Muscle of arm (tissue), 12 donors: ENCODE data around the gene PRKN. TPM values are rescaled to one million over a fixed set of nuclear protein-coding genes. Genes with fewer than 3 reads are reported as not detected.

Experiments
- DNase-seq: peaks from one replicate; pipeline ENCODE4 v3.0.0-alpha.2; 2013
- polyA plus RNA-seq, 12 donors: library from polyadenylated mRNA; unstranded; fragments of 120-200 nt; gene quantifications; one replicate each; pipeline ENCODE4 v1.2.1, GENCODE V29; 2013; ENCODE audit not compliant: insufficient read length in 12 of 12

PRKN gene
- polyA plus RNA-seq, 12 donors: 2.6 to 5.4 (median 3.9) TPM; not detected in 2

- DNase-seq: no peak
Measured at GRCh38 chr6:162244031-162244430, 483.5 kb downstream of the PRKN start.

- DNase-seq: no peak
Measured at GRCh38 chr6:162242915-162243314, 484.7 kb downstream of the PRKN start.

GRCh38 chr6:162239330-162239729, 488.2 kb downstream of the PRKN start:
- DNase-seq: no peak

GRCh38 chr6:162238675-162239074, 488.9 kb downstream of the PRKN start:
- no peak for DNase-seq

GRCh38 chr6:162237331-162237730, 490.2 kb downstream of the PRKN start:
- DNase-seq: no peak

GRCh38 chr6:162234631-162235030, 492.9 kb downstream of the PRKN start:
- no peak for DNase-seq

- DNase-seq: peak; percentile 1
Measured at GRCh38 chr6:162230147-162230752, 497.3 kb downstream of the PRKN start.

GRCh38 chr6:162229093-162229492, 498.5 kb downstream of the PRKN start:
- no peak for DNase-seq

- no peak for DNase-seq
Measured at GRCh38 chr6:162226803-162227202, 500.8 kb downstream of the PRKN start.

- no peak for DNase-seq
Measured at GRCh38 chr6:162222521-162222920, 505.0 kb downstream of the PRKN start.

- no peak for DNase-seq
Measured at GRCh38 chr6:162220876-162221275, 506.7 kb downstream of the PRKN start.

- peak; percentile 27 for DNase-seq
Measured at GRCh38 chr6:162219266-162219665, 508.3 kb downstream of the PRKN start.

- DNase-seq: no peak
Measured at GRCh38 chr6:162217811-162218493, 509.6 kb downstream of the PRKN start.

GRCh38 chr6:162217058-162217457, 510.5 kb downstream of the PRKN start:
- no peak for DNase-seq

- DNase-seq: no peak
Measured at GRCh38 chr6:162211777-162212176, 515.8 kb downstream of the PRKN start.

GRCh38 chr6:162211022-162211421, 516.5 kb downstream of the PRKN start:
- no peak for DNase-seq

- no peak for DNase-seq
Measured at GRCh38 chr6:162203287-162203686, 524.3 kb downstream of the PRKN start.

GRCh38 chr6:162200945-162201690, 526.4 kb downstream of the PRKN start:
- DNase-seq: peak; percentile 46

- DNase-seq: no peak
Measured at GRCh38 chr6:162200041-162200440, 527.5 kb downstream of the PRKN start.

GRCh38 chr6:162198925-162199324, 528.6 kb downstream of the PRKN start:
- DNase-seq: no peak

- no peak for DNase-seq
Measured at GRCh38 chr6:162198076-162198475, 529.5 kb downstream of the PRKN start.

- no peak for DNase-seq
Measured at GRCh38 chr6:162195441-162195840, 532.1 kb downstream of the PRKN start.

GRCh38 chr6:162190981-162191380, 536.6 kb downstream of the PRKN start:
- no peak for DNase-seq
